HepG2 (cell line): Measurements from ENCODE around the gene DNAJA2. TPM values are rescaled to one million over a fixed set of nuclear protein-coding genes. Genes with fewer than 3 reads are reported as not detected.

Source experiments
- ATAC-seq: fragments of 200-7000 bp; cut with Tn5 transposase; 3 replicates; pipeline ENCODE4 v1.9.1; 2020; ENCODE audit warnings: mild to moderate bottlenecking, moderate library complexity
- BruUV-seq: library from RNA; stranded (reverse); fragments of 400-500 nt; replicated peaks from 2 replicates; lab custom pipeline; 2021; lab: Mats Ljungman, UMichigan
- CTCF ChIA-PET: fragments of 300-600 bp; formaldehyde crosslinking; extraction: SDS; loops from one replicate; lab custom pipeline; 2021; ENCODE audit warnings: low total read pairs, inconsistent platforms, low intra/inter-chr PET ratio; lab: Yijun Ruan, JAX
- POLR2A ChIA-PET: fragments of 350-600 bp; sonication (Branson Sonifier 250); formaldehyde crosslinking; loops from one replicate; lab custom pipeline; 2020; ENCODE audit warnings: antibody characterized with exemption, inconsistent platforms; lab: Yijun Ruan, JAX
- DNase-seq: peaks from one replicate; pipeline ENCODE4 v3.0.0-alpha.2; 2015; ENCODE audit warnings: low spot score
- FAIRE-seq: peaks from 3 replicates; lab custom pipeline; 2011; peaks lifted over from hg19 to GRCh38; lab: Jason Lieb, UNC
- H2AFZ ChIP-seq: one replicate; pipeline ENCODE4 v1.6.1; 2011; ENCODE audit warnings: low read length, inconsistent platforms
- H3K27ac ChIP-seq: fragments of 300-600 bp; 3 replicates; pipeline ENCODE4 v1.8.0; 2011; ENCODE audit warnings: mixed run types, mild to moderate bottlenecking, mixed read lengths, low read length, inconsistent platforms; ENCODE audit not compliant: insufficient read depth; ENCODE audit errors: extremely low read length
- H3K27me3 ChIP-seq, 2 experiments: fragments of 200-600 bp in 1 of 2; 2 replicates in 1 of 2; 3 replicates in 1 of 2; pipeline versions ENCODE4 v1.6.0 to v1.8.0; 2011; ENCODE audit warnings: low read length in 2 of 2, mild to moderate bottlenecking in 2 of 2, moderate library complexity in 2 of 2, inconsistent platforms in 1 of 2; ENCODE audit not compliant: insufficient read depth in 2 of 2, control insufficient read depth in 1 of 2
- H3K36me3 ChIP-seq, 2 experiments: fragments of 200-600 bp in 1 of 2; replicated peaks in 1 of 2; 2 replicates in 1 of 2; 3 replicates in 1 of 2; pipeline versions ENCODE4 v1.5.1 to v1.8.0; 2011; ENCODE audit warnings: low read length in 2 of 2, inconsistent platforms in 1 of 2; ENCODE audit not compliant: insufficient read depth in 2 of 2, control insufficient read depth in 1 of 2
- H3K4me1 ChIP-seq: 2 replicates; pipeline ENCODE4 v1.5.1; 2012; ENCODE audit warnings: low read length, inconsistent platforms; ENCODE audit not compliant: insufficient read depth
- H3K4me2 ChIP-seq: 2 replicates; pipeline ENCODE4 v1.6.0; 2011; ENCODE audit warnings: low read depth, low read length, inconsistent platforms
- H3K4me3 ChIP-seq, 3 experiments: fragments of 200-600 bp in 1 of 3; sonication (generic), shearing (Covaris generic) in 1 of 3; replicated peaks in 1 of 3; 2 replicates each; pipeline ENCODE4 v1.5.1; 2011 to 2016; ENCODE audit warnings: low read length in 3 of 3, inconsistent platforms in 2 of 3, low read depth in 2 of 3, mild to moderate bottlenecking in 2 of 3, control low read depth in 1 of 3, mixed read lengths in 1 of 3; ENCODE audit not compliant: insufficient read depth in 1 of 3
- H3K79me2 ChIP-seq: one replicate; pipeline ENCODE4 v1.6.1; 2011; ENCODE audit warnings: low read length, inconsistent platforms; ENCODE audit not compliant: insufficient read depth
- H3K9ac ChIP-seq: 2 replicates; pipeline ENCODE4 v1.6.0; 2011; ENCODE audit warnings: mild to moderate bottlenecking, low read depth, low read length, inconsistent platforms; ENCODE audit not compliant: insufficient read depth
- H3K9me3 ChIP-seq: 2 replicates; pipeline ENCODE4 v1.5.1; 2012; ENCODE audit warnings: mild to moderate bottlenecking, low read length
- H4K20me1 ChIP-seq: 2 replicates; pipeline ENCODE4 v1.6.0; 2011; ENCODE audit warnings: inconsistent platforms, mild to moderate bottlenecking, low read length, moderate library complexity; ENCODE audit not compliant: insufficient read depth
- ADNP ChIP-seq: sonication (generic); formaldehyde crosslinking; IDR thresholded peaks from 2 replicates; pipeline ENCODE4 v1.4.0; 2020; ENCODE audit warnings: missing genetic modification reagents
- ELF1 ChIP-seq: sonication (generic); formaldehyde crosslinking; IDR thresholded peaks from 2 replicates; pipeline ENCODE4 v1.4.0; 2020; ENCODE audit warnings: missing genetic modification reagents
- HDAC2 ChIP-seq: sonication (generic); formaldehyde crosslinking; IDR thresholded peaks from 2 replicates; pipeline ENCODE4 v1.4.0; 2020; ENCODE audit warnings: missing genetic modification reagents
- HNF4A ChIP-seq: sonication (generic); formaldehyde crosslinking; IDR thresholded peaks from 2 replicates; pipeline ENCODE4 v1.4.0; 2020; ENCODE audit warnings: missing genetic modification reagents
- NCOA5 ChIP-seq: sonication (generic); formaldehyde crosslinking; IDR thresholded peaks from 2 replicates; pipeline ENCODE4 v1.4.0; 2020; ENCODE audit warnings: missing genetic modification reagents
- SETDB1 ChIP-seq: sonication (generic); formaldehyde crosslinking; IDR thresholded peaks from 2 replicates; pipeline ENCODE4 v1.5.1; 2020; ENCODE audit warnings: missing genetic modification reagents, mild to moderate bottlenecking, borderline replicate concordance
- SNAI1 ChIP-seq: sonication (generic); formaldehyde crosslinking; IDR thresholded peaks from 2 replicates; pipeline ENCODE4 v1.5.0; 2020; ENCODE audit warnings: mild to moderate bottlenecking, missing genetic modification reagents, borderline replicate concordance
- SUZ12 ChIP-seq: fragments of 150-350 bp; IDR thresholded peaks from 2 replicates; pipeline ENCODE4 v1.6.1; 2014; ENCODE audit warnings: low read depth, low read length
- ZC3H4 ChIP-seq: sonication (generic); formaldehyde crosslinking; IDR thresholded peaks from 2 replicates; pipeline ENCODE4 v1.4.0; 2020; ENCODE audit warnings: missing genetic modification reagents, borderline replicate concordance
- ZFP82 ChIP-seq: sonication (generic); formaldehyde crosslinking; IDR thresholded peaks from 2 replicates; pipeline ENCODE4 v1.5.1; 2020; ENCODE audit warnings: mild to moderate bottlenecking, missing genetic modification reagents, borderline replicate concordance
- ZMYM3 ChIP-seq: sonication (generic); formaldehyde crosslinking; IDR thresholded peaks from 2 replicates; pipeline ENCODE4 v1.5.1; 2020; ENCODE audit warnings: mild to moderate bottlenecking, missing genetic modification reagents
- ZNF331 ChIP-seq: sonication (generic); formaldehyde crosslinking; IDR thresholded peaks from 2 replicates; pipeline ENCODE4 v1.4.0; 2020; ENCODE audit warnings: missing genetic modification reagents
- ZNF614 ChIP-seq: IDR thresholded peaks from 2 replicates; pipeline ENCODE4 v1.6.1; 2018; ENCODE audit warnings: missing biosample characterization, missing genetic modification reagents, inconsistent platforms, borderline replicate concordance
- ZNF629 ChIP-seq: sonication (generic); formaldehyde crosslinking; conservative IDR thresholded peaks from 2 replicates; pipeline ENCODE4 v1.5.0; 2020; ENCODE audit warnings: missing genetic modification reagents
- WGBS: methylation state at CpG from one replicate; pipeline ENCODE4 v1.1.6; 2017; ENCODE audit warnings: low lambda C conversion rate; 5-methylcytosine and 5-hydroxymethylcytosine counted together
- in situ Hi-C: cut with HindIII; loops from 2 replicates; pipeline ENCODE4 v1.10.0; 2017; ENCODE audit warnings: low pct_unique_long_range_greater_than_20kb; ENCODE audit not compliant: extremely low pct_ligation_motif_present
- intact Hi-C: fragments of 100-400 bp; cut with micrococcal nuclease; formaldehyde crosslinking; loops from one replicate; pipeline ENCODE4 v1.10.0; 2022; ENCODE audit not compliant: unreplicated experiment
- polyA plus RNA-seq, 8 experiments: library from polyadenylated mRNA; depleted of rRNA in 3 of 8; stranded (reverse) in 7 of 8; unstranded in 1 of 8; fragments of >200 nt; fragmentation: Illumina TruSeq in 4 of 8; extraction: Trizol in 4 of 8; gene quantifications; 2 replicates each; pipeline versions ENCODE4 v1.2.1 to v1.2.3, GENCODE V29; 2011 to 2016; ENCODE audit warnings: low read depth in 4 of 8, missing spikeins in 1 of 8, mixed read lengths in 1 of 8; ENCODE audit not compliant: insufficient read depth in 1 of 8
- total RNA-seq, 5 experiments: library from RNA; depleted of rRNA; stranded (reverse); fragments of >200 nt; fragmentation: Illumina TruSeq; extraction: Trizol; gene quantifications; 2 replicates each; pipeline ENCODE4 v1.2.3, GENCODE V29; 2016; ENCODE audit warnings: low read depth in 1 of 5
- TF ChIP-seq, protein P1 (sequence below): sonication (generic); formaldehyde crosslinking; IDR thresholded peaks from 2 replicates; pipeline ENCODE4 v1.4.0; 2020; ENCODE audit warnings: missing genetic modification reagents
- TF ChIP-seq, protein P2 (sequence below): IDR thresholded peaks from 2 replicates; pipeline ENCODE4 v1.4.0; 2020; ENCODE audit warnings: mild to moderate bottlenecking, missing genetic modification reagents
- TF ChIP-seq, protein P3 (sequence below): IDR thresholded peaks from 2 replicates; pipeline ENCODE4 v1.6.1; 2012; ENCODE audit warnings: inconsistent platforms

Gene DNAJA2
- total and polyA plus RNA-seq, 2 of the 13 experiments (the other 11 are each of a cell fraction or from before 2014, with no cell fraction given), result 25.4 to 176 TPM

DNA sequence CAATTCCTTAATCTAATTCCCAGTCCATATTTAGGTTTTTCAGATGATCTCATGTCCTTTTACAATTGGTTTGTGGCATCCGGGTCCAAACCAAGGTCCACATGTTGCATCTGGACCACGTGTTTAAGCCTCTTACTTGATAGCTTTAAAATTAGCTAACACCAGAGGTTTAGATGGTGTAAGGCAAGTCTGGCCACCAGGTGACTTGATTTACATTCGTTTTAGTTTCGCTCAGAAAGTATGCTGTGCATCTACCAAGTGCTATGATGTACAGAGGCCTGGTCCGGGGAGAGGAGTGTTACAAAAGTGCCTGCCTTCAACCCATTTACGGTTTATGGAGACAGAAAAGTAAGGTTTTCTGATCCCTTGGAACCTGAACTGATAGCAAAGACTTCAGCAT, 878 bp upstream of the DNAJA2 start:
- POLR2A ChIA-PET, result interaction anchor here (1.0 to 5.3 kb wide), 9 partner anchors 9 to 1190 kb away, joined by 3 to 49 read pairs (median 6); no protein-coding TSS in a partner anchor
- CTCF ChIA-PET, result interaction anchor here (1.0 kb wide), 1 partner anchor 26 kb away, joined by 3 read pairs; no protein-coding TSS in a partner anchor
- TF ChIP-seq HDAC2 (no peak), SUZ12 (no peak), ELF1 (no peak), ZNF331 (0 out of 2 replicates have a peak, but pooled peaks have one; percentile 25), ZNF629 (CRISPR knock-in tag) (peak; percentile 23; the same call in 1 of the 2 replicates), SNAI1 (CRISPR knock-in tag) (0 out of 2 replicates have a peak, but pooled peaks have one; percentile 8), ZMYM3 (CRISPR knock-in tag) (peak; percentile 45; the same call in 1 of the 2 replicates), NCOA5 (0 out of 2 replicates have a peak, but pooled peaks have one; percentile 37), ZFP82 (CRISPR knock-in tag) (no peak), HNF4A (CRISPR knock-in tag) (0 out of 2 replicates have a peak, but pooled peaks have one; percentile 36), ZNF614 (CRISPR knock-in tag) (peak; percentile 100), ADNP (0 out of 2 replicates have a peak, but pooled peaks have one; percentile 52), SETDB1 (0 out of 2 replicates have a peak, but pooled peaks have one; percentile 65), ZC3H4 (CRISPR knock-in tag) (peak; percentile 86)
- TF ChIP-seq, protein P1, sequence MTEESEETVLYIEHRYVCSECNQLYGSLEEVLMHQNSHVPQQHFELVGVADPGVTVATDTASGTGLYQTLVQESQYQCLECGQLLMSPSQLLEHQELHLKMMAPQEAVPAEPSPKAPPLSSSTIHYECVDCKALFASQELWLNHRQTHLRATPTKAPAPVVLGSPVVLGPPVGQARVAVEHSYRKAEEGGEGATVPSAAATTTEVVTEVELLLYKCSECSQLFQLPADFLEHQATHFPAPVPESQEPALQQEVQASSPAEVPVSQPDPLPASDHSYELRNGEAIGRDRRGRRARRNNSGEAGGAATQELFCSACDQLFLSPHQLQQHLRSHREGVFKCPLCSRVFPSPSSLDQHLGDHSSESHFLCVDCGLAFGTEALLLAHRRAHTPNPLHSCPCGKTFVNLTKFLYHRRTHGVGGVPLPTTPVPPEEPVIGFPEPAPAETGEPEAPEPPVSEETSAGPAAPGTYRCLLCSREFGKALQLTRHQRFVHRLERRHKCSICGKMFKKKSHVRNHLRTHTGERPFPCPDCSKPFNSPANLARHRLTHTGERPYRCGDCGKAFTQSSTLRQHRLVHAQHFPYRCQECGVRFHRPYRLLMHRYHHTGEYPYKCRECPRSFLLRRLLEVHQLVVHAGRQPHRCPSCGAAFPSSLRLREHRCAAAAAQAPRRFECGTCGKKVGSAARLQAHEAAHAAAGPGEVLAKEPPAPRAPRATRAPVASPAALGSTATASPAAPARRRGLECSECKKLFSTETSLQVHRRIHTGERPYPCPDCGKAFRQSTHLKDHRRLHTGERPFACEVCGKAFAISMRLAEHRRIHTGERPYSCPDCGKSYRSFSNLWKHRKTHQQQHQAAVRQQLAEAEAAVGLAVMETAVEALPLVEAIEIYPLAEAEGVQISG (CRISPR knock-in tag), result no peak
- TF ChIP-seq, protein P2, sequence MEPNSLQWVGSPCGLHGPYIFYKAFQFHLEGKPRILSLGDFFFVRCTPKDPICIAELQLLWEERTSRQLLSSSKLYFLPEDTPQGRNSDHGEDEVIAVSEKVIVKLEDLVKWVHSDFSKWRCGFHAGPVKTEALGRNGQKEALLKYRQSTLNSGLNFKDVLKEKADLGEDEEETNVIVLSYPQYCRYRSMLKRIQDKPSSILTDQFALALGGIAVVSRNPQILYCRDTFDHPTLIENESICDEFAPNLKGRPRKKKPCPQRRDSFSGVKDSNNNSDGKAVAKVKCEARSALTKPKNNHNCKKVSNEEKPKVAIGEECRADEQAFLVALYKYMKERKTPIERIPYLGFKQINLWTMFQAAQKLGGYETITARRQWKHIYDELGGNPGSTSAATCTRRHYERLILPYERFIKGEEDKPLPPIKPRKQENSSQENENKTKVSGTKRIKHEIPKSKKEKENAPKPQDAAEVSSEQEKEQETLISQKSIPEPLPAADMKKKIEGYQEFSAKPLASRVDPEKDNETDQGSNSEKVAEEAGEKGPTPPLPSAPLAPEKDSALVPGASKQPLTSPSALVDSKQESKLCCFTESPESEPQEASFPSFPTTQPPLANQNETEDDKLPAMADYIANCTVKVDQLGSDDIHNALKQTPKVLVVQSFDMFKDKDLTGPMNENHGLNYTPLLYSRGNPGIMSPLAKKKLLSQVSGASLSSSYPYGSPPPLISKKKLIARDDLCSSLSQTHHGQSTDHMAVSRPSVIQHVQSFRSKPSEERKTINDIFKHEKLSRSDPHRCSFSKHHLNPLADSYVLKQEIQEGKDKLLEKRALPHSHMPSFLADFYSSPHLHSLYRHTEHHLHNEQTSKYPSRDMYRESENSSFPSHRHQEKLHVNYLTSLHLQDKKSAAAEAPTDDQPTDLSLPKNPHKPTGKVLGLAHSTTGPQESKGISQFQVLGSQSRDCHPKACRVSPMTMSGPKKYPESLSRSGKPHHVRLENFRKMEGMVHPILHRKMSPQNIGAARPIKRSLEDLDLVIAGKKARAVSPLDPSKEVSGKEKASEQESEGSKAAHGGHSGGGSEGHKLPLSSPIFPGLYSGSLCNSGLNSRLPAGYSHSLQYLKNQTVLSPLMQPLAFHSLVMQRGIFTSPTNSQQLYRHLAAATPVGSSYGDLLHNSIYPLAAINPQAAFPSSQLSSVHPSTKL (CRISPR knock-in tag), result peak; percentile 16; the same call in 1 of the 2 replicates
- TF ChIP-seq, protein P3, sequence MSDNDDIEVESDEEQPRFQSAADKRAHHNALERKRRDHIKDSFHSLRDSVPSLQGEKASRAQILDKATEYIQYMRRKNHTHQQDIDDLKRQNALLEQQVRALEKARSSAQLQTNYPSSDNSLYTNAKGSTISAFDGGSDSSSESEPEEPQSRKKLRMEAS, result peak; percentile 75; the same call in 1 of the 2 replicates

More for the DNA sequence above, 878 bp upstream of the DNAJA2 start:
- peaks cover 27% of the 10 kb centered on the region for H4K20me1 ChIP-seq
- BruUV-seq, result no TSS peak
- ATAC-seq (no peak), FAIRE-seq (no peak), DNase-seq (peak; percentile 54)
- intact Hi-C loops (loop anchor here (5.0 kb wide), 1 partner anchor 142 kb away; the partner anchor contains the start of gene C16orf87), in situ Hi-C loops (no loop called here)
- peaks cover 61% of the 10 kb centered on the region for H3K4me1 ChIP-seq
- no peaks in the 10 kb centered on the region for H3K9me3 ChIP-seq
- peak overlapping the region; percentile 94 for H3K4me2 ChIP-seq
- peak overlapping the region; percentile 74 to 98 (median 96); a peak in 4 of 6 replicates for H3K4me3 ChIP-seq
- peaks cover 40% of the 10 kb centered on the region for H3K79me2 ChIP-seq
- H3K36me3 ChIP-seq, result peaks cover under 1 to 7% of the 10 kb centered on the region in 2 experiments; a peak in 3 of 5 replicates
- peak overlapping the region; percentile 88 for H3K27ac ChIP-seq
- peak overlapping the region; percentile 93 for H3K9ac ChIP-seq
- H3K27me3 ChIP-seq, result no peaks in the 10 kb centered on the region; a peak in 1 of 5 replicates
- H2AFZ ChIP-seq, result no peak overlapping the region
- 62% methylated on average over 6 of the region's 6 CpGs for WGBS
